Central memory CD8-positive, alpha-beta T cell (primary cell): Measurements from ENCODE around the gene ST8SIA3.

Source experiments
- ATAC-seq: fragments of 150-1000 bp; cut with Tn5 transposase; replicated peaks from 2 replicates; pipeline ENCODE4 v1.10.0; 2022; ENCODE audit warnings: mild to moderate bottlenecking, moderate FRiP score, moderate number of reproducible peaks; ENCODE audit not compliant: poor library complexity, severe bottlenecking; ENCODE audit errors: extremely low read depth
- DNase-seq, 2 donors: peaks; one replicate each; pipeline ENCODE4 v3.0.0; 2021; ENCODE audit warnings: low spot score in 2 of 2
- H3K27ac Mint-ChIP-seq: one replicate; pipeline ENCODE4 v1.8.0; 2022; ENCODE audit warnings: low read depth, mild to moderate bottlenecking, moderate library complexity, mixed read lengths
- H3K27me3 Mint-ChIP-seq: one replicate; pipeline ENCODE4 v1.8.0; 2022; ENCODE audit warnings: mixed read lengths
- H3K36me3 Mint-ChIP-seq: one replicate; pipeline ENCODE4 v1.8.0; 2022; ENCODE audit warnings: mild to moderate bottlenecking, moderate library complexity, mixed read lengths; ENCODE audit not compliant: insufficient read depth
- H3K4me1 Mint-ChIP-seq: one replicate; pipeline ENCODE4 v1.8.0; 2022; ENCODE audit warnings: mixed read lengths
- H3K4me3 Mint-ChIP-seq: one replicate; pipeline ENCODE4 v1.8.0; 2022; ENCODE audit warnings: mild to moderate bottlenecking, moderate library complexity, mixed read lengths
- H3K9me3 Mint-ChIP-seq: one replicate; pipeline ENCODE4 v1.8.0; 2022; ENCODE audit warnings: mixed read lengths

The ST8SIA3 gene

GRCh38 chr18:57343833-57344232 is 8.5 kb upstream of the ST8SIA3 start:
- peaks cover 22% of the 10 kb centered on the region for H3K27me3 Mint-ChIP-seq
- peaks cover 4% of the 10 kb centered on the region for H3K9me3 Mint-ChIP-seq
- no peak overlapping the region for H3K4me3 Mint-ChIP-seq
- H3K4me1 Mint-ChIP-seq, result no peaks in the 10 kb centered on the region
- ATAC-seq, result no peak
- no peaks in the 10 kb centered on the region for H3K36me3 Mint-ChIP-seq
- H3K27ac Mint-ChIP-seq, result no peak overlapping the region
- no peak for DNase-seq

GRCh38 chr18:57346876-57347275 is 5.5 kb upstream of the ST8SIA3 start:
- Mint-ChIP-seq H3K9me3 (peaks cover 4% of the 10 kb centered on the region), H3K4me1 (no peaks in the 10 kb centered on the region), H3K27me3 (peaks cover 33% of the 10 kb centered on the region), H3K36me3 (no peaks in the 10 kb centered on the region), H3K27ac (no peak overlapping the region), H3K4me3 (no peak overlapping the region)
- no peak for ATAC-seq
- no peak for DNase-seq

DNA sequence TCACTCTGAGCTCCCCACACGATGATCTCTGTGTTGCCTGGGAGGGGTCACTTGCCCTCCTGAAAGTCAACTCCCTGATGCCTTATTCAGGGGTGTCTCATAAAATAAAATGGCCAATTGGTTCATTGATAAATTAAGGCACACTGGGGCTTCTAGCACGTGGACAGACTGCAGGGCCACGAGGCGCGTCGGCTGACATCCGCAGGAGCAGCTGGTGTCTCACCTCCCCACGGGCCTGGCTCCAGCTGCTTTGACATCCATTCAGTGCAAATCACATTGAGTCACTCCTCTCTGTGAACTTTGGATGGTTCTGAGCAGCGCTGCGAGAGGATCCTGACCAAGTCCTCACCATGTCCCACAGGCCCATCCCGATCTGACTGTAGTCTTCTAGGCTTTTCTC is 4.6 kb upstream of the ST8SIA3 start:
- peaks cover 4% of the 10 kb centered on the region for H3K9me3 Mint-ChIP-seq
- no peak for ATAC-seq
- DNase-seq, result no peak
- no peaks in the 10 kb centered on the region for H3K36me3 Mint-ChIP-seq
- H3K4me1 Mint-ChIP-seq, result no peaks in the 10 kb centered on the region
- no peak overlapping the region for H3K4me3 Mint-ChIP-seq
- no peak overlapping the region for H3K27ac Mint-ChIP-seq
- peaks cover 42% of the 10 kb centered on the region for H3K27me3 Mint-ChIP-seq

DNA sequence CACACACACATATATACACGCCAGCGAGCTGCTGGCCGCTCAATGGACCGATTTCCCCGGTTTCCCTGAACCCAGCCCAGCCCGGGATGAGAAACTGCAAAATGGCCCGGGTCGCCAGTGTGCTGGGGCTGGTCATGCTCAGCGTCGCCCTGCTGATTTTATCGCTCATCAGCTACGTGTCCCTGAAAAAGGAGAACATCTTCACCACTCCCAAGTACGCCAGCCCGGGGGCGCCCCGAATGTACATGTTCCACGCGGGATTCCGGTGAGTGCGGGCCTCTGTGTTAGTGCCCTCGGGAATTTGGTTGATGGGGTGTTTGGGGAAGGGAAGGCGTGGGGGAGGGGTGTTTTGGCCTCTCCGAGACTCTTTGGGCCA is 392 bp downstream of the ST8SIA3 start:
- H3K9me3 Mint-ChIP-seq, result peaks cover 5% of the 10 kb centered on the region
- H3K27ac Mint-ChIP-seq, result no peak overlapping the region
- peaks cover 74% of the 10 kb centered on the region for H3K27me3 Mint-ChIP-seq
- ATAC-seq (no peak), DNase-seq (no peak)
- no peaks in the 10 kb centered on the region for H3K4me1 Mint-ChIP-seq
- H3K4me3 Mint-ChIP-seq, result no peak overlapping the region
- H3K36me3 Mint-ChIP-seq, result peaks cover 1% of the 10 kb centered on the region

DNA sequence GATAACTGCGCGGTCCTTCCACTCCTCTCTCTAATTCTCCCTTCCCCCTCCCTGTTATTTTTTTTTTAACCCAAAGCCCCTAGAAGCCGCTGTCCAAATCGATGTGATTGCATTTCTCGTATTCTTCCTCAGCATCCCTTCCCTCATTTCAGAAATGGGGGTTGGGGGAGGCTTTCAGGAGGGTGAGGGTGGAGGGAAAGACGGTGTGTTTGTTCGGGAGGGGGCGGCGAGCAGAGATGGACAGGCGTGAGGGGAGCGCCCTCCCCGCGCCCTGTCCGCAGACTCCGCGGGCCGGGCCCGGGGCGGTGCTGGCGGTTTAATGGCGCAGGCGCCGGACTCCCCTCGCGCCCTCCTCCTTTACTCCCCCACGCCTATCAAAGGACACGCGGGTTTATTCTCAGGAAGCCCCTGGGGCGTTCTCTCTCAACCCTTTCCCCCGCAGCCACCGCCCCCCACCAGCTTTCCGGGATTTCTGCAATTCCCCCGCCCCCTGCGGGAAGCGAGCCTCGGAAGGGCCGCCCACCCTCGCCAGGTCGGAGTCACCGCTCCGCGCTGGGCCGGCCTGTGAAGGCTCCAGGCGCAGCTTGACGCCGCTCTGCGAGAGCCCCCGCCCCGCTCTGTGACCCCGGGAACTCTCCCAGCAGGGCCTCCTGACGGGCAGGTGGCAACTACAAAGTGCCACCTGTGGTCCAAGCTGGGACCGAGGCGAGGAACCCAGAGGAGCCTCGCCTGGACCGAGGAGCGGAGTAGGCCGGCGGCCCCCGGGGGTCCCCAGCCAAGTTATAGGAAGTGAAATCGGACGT is 981 bp downstream of the ST8SIA3 start:
- H3K36me3 Mint-ChIP-seq, result peaks cover 1% of the 10 kb centered on the region
- peaks cover 73% of the 10 kb centered on the region for H3K27me3 Mint-ChIP-seq
- H3K4me1 Mint-ChIP-seq, result no peaks in the 10 kb centered on the region
- ATAC-seq (no peak), DNase-seq (no peak)
- no peak overlapping the region for H3K27ac Mint-ChIP-seq
- H3K4me3 Mint-ChIP-seq, result no peak overlapping the region
- peaks cover 5% of the 10 kb centered on the region for H3K9me3 Mint-ChIP-seq

DNA sequence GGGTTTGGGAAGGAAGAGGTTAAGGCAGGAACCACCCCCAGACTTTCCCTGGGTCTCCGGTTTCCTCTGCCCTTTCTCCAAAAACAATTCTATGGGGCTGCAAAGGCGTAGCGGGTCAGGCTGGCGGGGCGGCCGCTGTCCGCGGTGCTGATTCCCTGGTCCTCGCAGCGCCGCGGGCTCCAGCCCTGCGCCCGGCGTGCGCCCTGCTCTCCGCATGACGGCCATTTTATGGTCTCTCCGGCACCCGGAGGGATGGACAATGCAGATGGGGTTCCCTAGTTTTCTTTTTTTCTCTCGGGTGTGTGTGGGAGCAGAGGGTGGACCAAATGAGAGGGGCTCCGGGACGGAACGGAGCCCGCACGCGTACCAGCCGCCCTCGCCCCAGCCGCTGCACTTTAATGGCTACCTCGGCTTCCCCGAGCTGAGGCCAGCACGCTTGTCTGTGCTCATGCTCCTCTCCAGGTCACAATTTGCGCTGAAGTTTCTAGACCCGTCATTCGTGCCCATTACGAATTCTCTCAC is 1.6 kb downstream of the ST8SIA3 start:
- no peak overlapping the region for H3K27ac Mint-ChIP-seq
- no peak for DNase-seq

GRCh38 chr18:57359433-57359832 is 7.1 kb downstream of the ST8SIA3 start:
- no peak for DNase-seq
- ATAC-seq, result no peak
- no peak overlapping the region for H3K27ac Mint-ChIP-seq
- no peaks in the 10 kb centered on the region for H3K4me1 Mint-ChIP-seq
- H3K27me3 Mint-ChIP-seq, result peaks cover 64% of the 10 kb centered on the region
- peaks cover 5% of the 10 kb centered on the region for H3K9me3 Mint-ChIP-seq
- H3K36me3 Mint-ChIP-seq, result no peaks in the 10 kb centered on the region
- no peak overlapping the region for H3K4me3 Mint-ChIP-seq

More for the DNA sequence above, 1.6 kb downstream of the ST8SIA3 start:
- Mint-ChIP-seq H3K9me3 (peaks cover 5% of the 10 kb centered on the region), H3K27me3 (peaks cover 73% of the 10 kb centered on the region), H3K4me1 (no peaks in the 10 kb centered on the region), H3K36me3 (peaks cover 1% of the 10 kb centered on the region), H3K4me3 (no peak overlapping the region)
- ATAC-seq, result no peak

DNA sequence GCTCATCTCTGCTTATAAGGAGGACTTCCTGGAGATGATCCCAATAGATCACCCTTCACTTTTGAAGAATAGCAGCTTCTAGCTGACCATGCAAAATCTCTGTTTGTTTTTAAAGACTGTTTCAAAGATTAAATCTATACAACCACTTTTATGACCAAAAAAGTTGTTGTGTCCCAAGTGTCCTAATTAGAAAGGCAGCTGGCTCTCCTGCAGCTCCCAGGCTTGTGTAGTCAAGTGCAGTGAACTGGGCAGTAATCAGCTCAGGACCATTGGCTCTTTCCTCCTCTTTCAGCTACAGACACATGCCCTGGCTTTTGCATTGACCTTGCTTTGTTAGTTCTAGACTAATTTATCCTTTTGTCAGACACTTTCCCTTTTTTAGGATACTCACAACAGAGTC is 10.4 kb downstream of the ST8SIA3 start:
- Mint-ChIP-seq H3K4me3 (no peak overlapping the region), H3K27me3 (peaks cover 33% of the 10 kb centered on the region), H3K9me3 (no peaks in the 10 kb centered on the region), H3K36me3 (peaks cover 2% of the 10 kb centered on the region), H3K4me1 (no peaks in the 10 kb centered on the region), H3K27ac (no peak overlapping the region)
- DNase-seq (no peak), ATAC-seq (no peak)

- H3K27ac Mint-ChIP-seq, result no peak overlapping the region
- H3K9me3 Mint-ChIP-seq, result no peaks in the 10 kb centered on the region
- H3K27me3 Mint-ChIP-seq, result peaks cover 44% of the 10 kb centered on the region
- no peak overlapping the region for H3K4me3 Mint-ChIP-seq
- no peaks in the 10 kb centered on the region for H3K4me1 Mint-ChIP-seq
- H3K36me3 Mint-ChIP-seq, result peaks cover 2% of the 10 kb centered on the region
- DNase-seq, result no peak
- ATAC-seq, result no peak
Measured at GRCh38 chr18:57364460-57364859, 12.1 kb downstream of the ST8SIA3 start.

DNA sequence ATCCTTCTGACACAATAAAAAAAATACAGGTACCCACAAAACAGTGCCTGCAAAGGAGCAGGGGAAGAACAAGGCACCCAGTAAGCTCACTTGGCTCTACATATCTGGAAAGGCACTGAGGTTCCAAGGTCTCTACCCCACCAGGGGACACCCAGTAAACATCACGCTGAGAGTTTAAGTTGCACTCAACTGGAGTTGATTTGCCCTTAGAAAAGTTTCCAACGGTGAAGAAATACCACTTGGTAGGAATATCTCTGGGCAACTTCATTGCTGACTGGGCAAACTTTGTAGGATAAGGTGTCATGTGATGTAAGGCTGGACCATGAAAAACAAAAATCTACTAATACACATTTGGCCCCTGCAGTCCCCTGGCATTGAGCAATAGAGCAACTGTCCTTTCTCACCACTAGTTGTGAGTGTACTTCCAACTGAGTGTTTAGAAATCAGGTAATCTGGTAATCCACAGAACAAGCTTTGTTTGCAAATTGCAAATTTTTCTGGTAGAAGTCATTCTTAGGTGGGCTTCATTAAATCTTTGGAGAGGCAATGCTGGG is 14.2 kb downstream of the ST8SIA3 start:
- no peak for DNase-seq
- H3K9me3 Mint-ChIP-seq, result no peaks in the 10 kb centered on the region
- H3K4me1 Mint-ChIP-seq, result no peaks in the 10 kb centered on the region
- peaks cover 2% of the 10 kb centered on the region for H3K36me3 Mint-ChIP-seq
- H3K27me3 Mint-ChIP-seq, result peaks cover 29% of the 10 kb centered on the region
- H3K27ac Mint-ChIP-seq, result no peak overlapping the region
- no peak for ATAC-seq
- no peak overlapping the region for H3K4me3 Mint-ChIP-seq

- no peak for ATAC-seq
- H3K27me3 Mint-ChIP-seq, result peaks cover 23% of the 10 kb centered on the region
- H3K9me3 Mint-ChIP-seq, result no peaks in the 10 kb centered on the region
- H3K36me3 Mint-ChIP-seq, result no peaks in the 10 kb centered on the region
- no peaks in the 10 kb centered on the region for H3K4me1 Mint-ChIP-seq
- H3K27ac Mint-ChIP-seq, result no peak overlapping the region
- DNase-seq, result no peak
- no peak overlapping the region for H3K4me3 Mint-ChIP-seq
Measured at GRCh38 chr18:57372444-57372843, 20.1 kb downstream of the ST8SIA3 start.

DNA sequence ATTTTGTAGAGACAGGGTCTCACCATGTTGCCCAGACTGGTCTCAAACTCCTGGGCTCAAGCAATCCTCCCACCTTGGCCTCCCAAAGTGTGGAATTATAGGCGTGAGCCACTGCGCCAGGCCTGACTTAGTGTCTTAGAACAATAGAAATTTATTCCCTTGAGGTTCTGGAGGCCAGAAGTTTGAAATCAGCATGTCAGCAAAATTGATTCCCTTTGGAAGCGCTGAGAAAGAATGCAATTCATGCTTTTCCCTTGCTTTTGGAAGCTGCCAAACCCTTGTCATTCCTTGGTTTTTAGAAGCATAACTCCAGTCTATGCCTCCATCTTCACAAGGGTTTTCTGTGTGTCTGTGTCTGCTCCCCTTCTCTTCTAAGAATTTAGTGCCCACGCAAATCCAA is 20.7 kb downstream of the ST8SIA3 start:
- Mint-ChIP-seq H3K4me3 (no peak overlapping the region), H3K9me3 (no peaks in the 10 kb centered on the region), H3K27ac (no peak overlapping the region), H3K27me3 (peaks cover 28% of the 10 kb centered on the region), H3K36me3 (no peaks in the 10 kb centered on the region), H3K4me1 (no peaks in the 10 kb centered on the region)
- ATAC-seq (no peak), DNase-seq (no peak)

DNA sequence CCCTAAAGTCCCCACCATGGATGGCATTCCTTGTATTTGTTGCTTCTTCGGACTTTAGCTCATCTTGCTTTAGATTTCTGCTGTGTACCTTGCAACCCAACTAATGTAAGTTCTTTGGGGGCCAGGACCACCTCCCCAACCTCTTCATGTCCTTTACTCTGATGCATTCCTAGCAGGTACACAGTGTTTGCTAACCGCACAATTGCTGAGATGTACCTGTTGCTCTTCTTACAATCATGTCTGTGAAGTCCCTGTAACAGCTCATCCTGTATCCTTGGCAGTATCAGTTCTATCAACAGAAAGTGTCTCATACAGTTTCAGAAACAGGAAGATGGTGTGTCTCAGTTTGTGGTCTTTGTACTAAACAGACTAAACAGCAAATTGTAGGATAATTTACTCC is 24.1 kb downstream of the ST8SIA3 start:
- Mint-ChIP-seq H3K4me3 (no peak overlapping the region), H3K27me3 (peaks cover 22% of the 10 kb centered on the region), H3K27ac (no peak overlapping the region), H3K4me1 (no peaks in the 10 kb centered on the region), H3K9me3 (no peaks in the 10 kb centered on the region), H3K36me3 (no peaks in the 10 kb centered on the region)
- no peak for DNase-seq
- no peak for ATAC-seq
